GM19324 (cell line): ENCODE measurements around the gene TRABD2B.

ENCODE experiments used
- ATAC-seq: cut with Tn5 transposase; IDR thresholded peaks from one replicate; pipeline ENCODE4 v1.9.1; 2021; ENCODE audit warnings: mild to moderate bottlenecking, moderate library complexity; ENCODE audit not compliant: unreplicated experiment, low FRiP score

Gene TRABD2B

GRCh38 chr1:47940326-47940725 lies 56.9 kb downstream of the TRABD2B start:
- no peak for ATAC-seq

- no peak for ATAC-seq
Measured at GRCh38 chr1:47938520-47938919, 58.7 kb downstream of the TRABD2B start.

GRCh38 chr1:47937586-47938254 lies 59.5 kb downstream of the TRABD2B start:
- no peak for ATAC-seq

GRCh38 chr1:47936916-47937551 lies 60.2 kb downstream of the TRABD2B start:
- no peak for ATAC-seq

GRCh38 chr1:47935856-47936255 lies 61.3 kb downstream of the TRABD2B start:
- ATAC-seq, result no peak

- ATAC-seq, result no peak
Measured at GRCh38 chr1:47935163-47935562, 62.0 kb downstream of the TRABD2B start.

- ATAC-seq, result no peak
Measured at GRCh38 chr1:47934243-47934805, 62.9 kb downstream of the TRABD2B start.

GRCh38 chr1:47932743-47933142 lies 64.4 kb downstream of the TRABD2B start:
- no peak for ATAC-seq

- ATAC-seq, result no peak
Measured at GRCh38 chr1:47931395-47931794, 65.8 kb downstream of the TRABD2B start.

- ATAC-seq, result no peak
Measured at GRCh38 chr1:47930210-47930840, 66.9 kb downstream of the TRABD2B start.

- ATAC-seq, result no peak
Measured at GRCh38 chr1:47927165-47927564, 70.0 kb downstream of the TRABD2B start.

- no peak for ATAC-seq
Measured at GRCh38 chr1:47926461-47926999, 70.7 kb downstream of the TRABD2B start.

- ATAC-seq, result no peak
Measured at GRCh38 chr1:47924270-47925048, 72.7 kb downstream of the TRABD2B start.

- ATAC-seq, result no peak
Measured at GRCh38 chr1:47921935-47922415, 75.2 kb downstream of the TRABD2B start.

GRCh38 chr1:47919113-47919833 lies 77.9 kb downstream of the TRABD2B start:
- ATAC-seq, result no peak

- ATAC-seq, result no peak
Measured at GRCh38 chr1:47918257-47918867, 78.8 kb downstream of the TRABD2B start.

- ATAC-seq, result no peak
Measured at GRCh38 chr1:47917687-47918086, 79.5 kb downstream of the TRABD2B start.

- no peak for ATAC-seq
Measured at GRCh38 chr1:47915677-47916353, 81.4 kb downstream of the TRABD2B start.
